Testis (tissue), 3 donors: ENCODE results near the gene UBE2E1. TPM values are rescaled to one million over a fixed set of nuclear protein-coding genes. Genes with fewer than 3 reads are reported as not detected.

Experiments used
- DNase-seq: peaks from one replicate; pipeline ENCODE4 v3.0.0-alpha.2; 2019
- H3K27ac ChIP-seq, 2 donors: fragments of 200-600 bp; sonication (generic); one replicate each; pipeline ENCODE4 v1.5.1; 2019
- H3K27me3 ChIP-seq: fragments of 200-600 bp; sonication (generic); one replicate; pipeline ENCODE4 v1.5.1; 2019
- H3K36me3 ChIP-seq: fragments of 200-600 bp; sonication (generic); one replicate; pipeline ENCODE4 v1.5.1; 2017; ENCODE audit warnings: low read depth; ENCODE audit errors: missing control alignments
- H3K4me1 ChIP-seq: fragments of 200-600 bp; sonication (generic); one replicate; pipeline ENCODE4 v1.5.1; 2019
- H3K4me3 ChIP-seq, 2 donors: fragments of 200-600 bp; sonication (generic); one replicate each; pipeline ENCODE4 v1.5.1; 2017 to 2019
- H3K9me3 ChIP-seq: fragments of 200-600 bp; sonication (generic); one replicate; pipeline ENCODE4 v1.5.1; 2017
- POLR2A ChIP-seq: fragments of 450-650 bp; IDR thresholded peaks from one replicate; pipeline ENCODE4 v1.6.1; 2017; ENCODE audit warnings: antibody characterized with exemption, mild to moderate bottlenecking, moderate library complexity
- WGBS, 2 donors: methylation state at CpG; one replicate each; pipeline ENCODE4 v1.1.5; 2018; 5-methylcytosine and 5-hydroxymethylcytosine counted together
- intact Hi-C: fragments of 100-400 bp; cut with DNase I; formaldehyde crosslinking; loops from one replicate; pipeline ENCODE4 v1.15.1; 2023; ENCODE audit warnings: low total_unique reads
- polyA plus RNA-seq: library from polyadenylated mRNA; stranded (reverse); fragments of 350-450 nt; fragmentation: Illumina TruSeq; extraction: RNeasy Lipid Tissue Mini Kit (QIAGEN cat#74804); gene quantifications from one replicate; pipeline ENCODE4 v1.2.3, GENCODE V29; 2014; ENCODE audit warnings: low read depth, low replicate concordance; ENCODE audit not compliant: insufficient read depth
- total RNA-seq, 2 donors: library from RNA; depleted of rRNA; stranded (reverse); fragments of >200 nt; gene quantifications; one replicate each; pipeline ENCODE4 v1.2.3, GENCODE V29; 2016
- TF ChIP-seq, protein P1 (sequence below), 3 experiments: fragments of 450-650 bp in 2 of 3; fragments of 200-600 bp in 1 of 3; sonication (generic) in 1 of 3; IDR thresholded peaks; one replicate each; pipeline ENCODE4 v1.5.1; 2016 to 2019; ENCODE audit warnings: antibody characterized with exemption in 3 of 3, mild to moderate bottlenecking in 2 of 3, moderate library complexity in 1 of 3

UBE2E1 gene
- total and polyA plus RNA-seq, 3 donors from 2014 or later: 68.7 to 89.5 (median 82.2) TPM

DNA sequence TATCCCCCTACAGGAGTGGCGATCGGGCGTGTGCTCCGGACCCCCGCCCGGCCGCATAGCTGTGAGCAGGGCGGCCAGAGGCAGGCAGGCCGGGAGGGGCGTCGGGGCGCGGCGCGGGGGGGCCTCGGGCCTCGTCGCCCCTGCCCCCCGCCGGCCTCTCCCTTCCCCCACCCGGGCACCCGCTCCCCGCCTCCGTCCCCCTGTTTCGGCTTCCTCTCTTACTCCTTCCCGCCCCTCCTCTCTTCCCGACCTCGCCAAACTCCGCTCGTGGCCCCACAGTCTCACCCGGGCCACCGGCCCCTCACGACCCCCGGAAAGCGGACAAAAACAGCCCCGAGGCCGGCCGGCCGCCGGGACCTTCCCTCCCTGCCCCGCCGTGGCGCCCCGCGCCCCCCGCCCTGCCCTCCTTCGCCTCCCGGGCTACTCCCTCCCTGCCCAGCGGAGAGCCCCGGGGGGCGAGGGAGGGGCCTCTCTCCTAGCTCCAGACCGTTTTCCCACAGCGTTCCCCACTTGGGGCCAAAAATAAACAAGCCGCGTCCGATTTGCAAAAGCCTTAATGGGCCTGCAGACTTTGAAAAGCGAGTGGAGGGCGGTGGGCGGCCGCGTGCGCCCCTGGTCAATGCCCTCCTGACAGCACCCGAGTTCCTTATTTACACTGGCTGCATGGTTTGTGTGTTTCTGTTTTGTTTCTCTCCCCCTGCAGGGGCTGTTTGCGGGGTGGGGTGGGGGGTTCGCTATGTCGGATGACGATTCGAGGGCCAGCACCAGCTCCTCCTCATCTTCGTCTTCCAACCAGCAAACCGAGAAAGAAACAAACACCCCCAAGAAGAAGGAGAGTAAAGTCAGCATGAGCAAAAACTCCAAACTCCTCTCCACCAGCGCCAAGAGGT is 1.0 kb downstream of the UBE2E1 start:
- no peak for TF ChIP-seq POLR2A
- TF ChIP-seq, protein P1, sequence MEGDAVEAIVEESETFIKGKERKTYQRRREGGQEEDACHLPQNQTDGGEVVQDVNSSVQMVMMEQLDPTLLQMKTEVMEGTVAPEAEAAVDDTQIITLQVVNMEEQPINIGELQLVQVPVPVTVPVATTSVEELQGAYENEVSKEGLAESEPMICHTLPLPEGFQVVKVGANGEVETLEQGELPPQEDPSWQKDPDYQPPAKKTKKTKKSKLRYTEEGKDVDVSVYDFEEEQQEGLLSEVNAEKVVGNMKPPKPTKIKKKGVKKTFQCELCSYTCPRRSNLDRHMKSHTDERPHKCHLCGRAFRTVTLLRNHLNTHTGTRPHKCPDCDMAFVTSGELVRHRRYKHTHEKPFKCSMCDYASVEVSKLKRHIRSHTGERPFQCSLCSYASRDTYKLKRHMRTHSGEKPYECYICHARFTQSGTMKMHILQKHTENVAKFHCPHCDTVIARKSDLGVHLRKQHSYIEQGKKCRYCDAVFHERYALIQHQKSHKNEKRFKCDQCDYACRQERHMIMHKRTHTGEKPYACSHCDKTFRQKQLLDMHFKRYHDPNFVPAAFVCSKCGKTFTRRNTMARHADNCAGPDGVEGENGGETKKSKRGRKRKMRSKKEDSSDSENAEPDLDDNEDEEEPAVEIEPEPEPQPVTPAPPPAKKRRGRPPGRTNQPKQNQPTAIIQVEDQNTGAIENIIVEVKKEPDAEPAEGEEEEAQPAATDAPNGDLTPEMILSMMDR (IDR thresholded peaks at IDR 0.05): no peak
- no peaks in the 10 kb centered on the region for H3K9me3 ChIP-seq
- H3K4me1 ChIP-seq: peaks cover 13% of the 10 kb centered on the region
- no peaks in the 10 kb centered on the region for H3K36me3 ChIP-seq
- no peaks in the 10 kb centered on the region for H3K27me3 ChIP-seq
- intact Hi-C loops: no loop called here
- peak overlapping the region; percentile 78 to 92 for H3K4me3 ChIP-seq
- WGBS, 2 donors: 0 to 1% methylated on average over 28 to 55 of the region's 71 CpGs
- DNase-seq: peak; percentile 42
- H3K27ac ChIP-seq: peak overlapping the region; percentile 92 to 97

DNA sequence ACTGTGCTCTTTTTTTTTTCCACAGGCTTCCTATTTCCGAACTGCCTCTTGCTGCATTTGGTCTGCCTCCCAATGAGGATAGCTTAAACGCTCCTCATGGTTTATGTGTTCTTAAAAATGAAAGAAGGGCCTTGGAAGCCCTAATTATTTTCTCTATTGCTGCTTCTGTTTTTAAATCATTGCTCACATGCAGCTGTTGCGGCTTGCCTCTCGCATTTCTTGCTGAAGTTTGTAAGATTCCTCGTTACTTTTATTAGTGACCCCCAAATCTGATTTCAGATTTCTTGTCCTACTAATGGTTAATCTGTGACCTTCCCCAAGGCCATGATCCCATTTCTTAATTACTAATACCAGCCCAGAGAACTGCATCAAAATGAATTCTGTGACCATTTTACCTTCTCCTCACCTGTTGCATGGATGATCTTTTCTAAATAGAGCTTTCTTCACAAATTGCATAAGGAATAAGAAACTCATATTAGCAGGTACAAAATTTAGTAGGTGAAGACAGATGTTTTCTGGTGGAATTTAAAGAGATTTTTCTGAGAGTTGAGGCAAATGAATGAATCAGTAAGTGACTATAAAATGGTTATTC is 1.8 kb downstream of the UBE2E1 start:
- TF ChIP-seq, protein P1 (IDR thresholded peaks at IDR 0.05): no peak
- TF ChIP-seq POLR2A: no peak
- Histone ChIP-seq H3K27ac (peak overlapping the region; percentile 92 to 97), H3K4me1 (peaks cover 13% of the 10 kb centered on the region), H3K27me3 (no peaks in the 10 kb centered on the region), H3K9me3 (no peaks in the 10 kb centered on the region), H3K4me3 (peak overlapping the region; percentile 78 to 92), H3K36me3 (no peaks in the 10 kb centered on the region)
- intact Hi-C loops: no loop called here
- 7 to 10% methylated on average over 5 of the region's 5 CpGs for WGBS, 2 donors
- no peak for DNase-seq

DNA sequence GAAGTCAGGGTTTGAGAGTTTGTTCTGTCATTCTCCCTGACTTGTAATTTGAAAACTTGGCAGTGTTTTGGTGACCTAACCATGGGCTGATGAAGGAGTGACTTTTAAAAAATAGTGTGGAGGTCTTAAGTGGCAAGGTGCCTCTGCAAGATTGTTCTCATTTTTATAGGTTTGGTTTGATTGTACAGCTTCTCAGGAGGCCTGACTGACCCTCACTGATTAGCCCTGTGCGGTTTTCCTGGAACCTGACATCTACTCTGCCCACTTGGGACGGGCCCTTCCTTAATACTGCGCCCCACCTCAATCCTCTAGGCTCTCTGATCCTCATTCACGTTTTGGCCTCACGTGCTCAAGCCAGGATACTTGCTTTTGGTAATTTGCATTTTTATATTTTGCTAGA is 2.8 kb downstream of the UBE2E1 start:
- WGBS, 2 donors: 58 to 59% methylated on average over 5 of the region's 5 CpGs
- intact Hi-C loops: no loop called here

DNA sequence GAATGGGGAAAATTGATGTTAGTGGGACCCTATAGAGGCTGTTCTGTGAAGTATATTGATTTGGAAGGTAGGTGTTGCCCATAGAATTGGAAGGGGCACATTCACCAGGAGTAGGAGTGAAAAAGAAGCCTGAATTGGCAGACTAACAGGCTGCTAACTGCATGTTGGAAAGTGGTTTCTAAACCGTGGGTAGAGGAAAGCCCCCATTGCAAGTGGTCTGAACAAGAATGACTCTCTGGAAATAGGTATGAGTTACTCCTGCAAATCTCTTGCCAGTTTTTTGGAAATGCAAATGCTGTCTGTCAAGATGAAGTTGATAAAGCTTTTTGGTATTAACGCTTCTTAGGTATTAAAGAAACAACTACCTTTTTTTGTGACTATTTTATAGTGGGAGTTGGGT is 3.5 kb downstream of the UBE2E1 start:
- WGBS, 2 donors: 40 to 45% methylated on average over 2 of the region's 2 CpGs
- H3K4me1 ChIP-seq: peaks cover 13% of the 10 kb centered on the region

More for the DNA sequence above, 2.8 kb downstream of the UBE2E1 start:
- Histone ChIP-seq H3K9me3 (no peaks in the 10 kb centered on the region), H3K27ac (no peak overlapping the region), H3K4me1 (peaks cover 13% of the 10 kb centered on the region), H3K4me3 (no peak overlapping the region), H3K36me3 (no peaks in the 10 kb centered on the region), H3K27me3 (no peaks in the 10 kb centered on the region)
- no peak for TF ChIP-seq POLR2A
- TF ChIP-seq, protein P1 (IDR thresholded peaks at IDR 0.05): no peak
- DNase-seq: no peak

More for the DNA sequence above, 3.5 kb downstream of the UBE2E1 start:
- Histone ChIP-seq H3K27me3 (no peaks in the 10 kb centered on the region), H3K27ac (peak overlapping the region in 1 of 2 donors; percentile 86), H3K4me3 (no peak overlapping the region), H3K36me3 (no peaks in the 10 kb centered on the region), H3K9me3 (no peaks in the 10 kb centered on the region)
- intact Hi-C loops: no loop called here
- TF ChIP-seq, protein P1 (IDR thresholded peaks at IDR 0.05): no peak
- no peak for TF ChIP-seq POLR2A
- no peak for DNase-seq
